Measurements from ENCODE around the gene SAMD3. TPM values are rescaled to one million over a fixed set of nuclear protein-coding genes. Genes with fewer than 3 reads are reported as not detected.

The SAMD3 gene
- total and polyA plus RNA-seq, 12 donors = 0.48 to 12.5 (median 4.4) TPM; not detected in 1

GRCh38 chr6:130167655-130168054, 55.1 kb downstream of the SAMD3 start:
- TF ChIP-seq CTCF (IDR thresholded peaks at IDR 0.05) (no peak), POLR2A (IDR thresholded peaks at IDR 0.05) (no peak)
- WGBS, 4 donors = 76 to 92% (median 84%) methylated on average over 5 of the region's 5 CpGs

GRCh38 chr6:130164251-130164650, 58.5 kb downstream of the SAMD3 start:
- H3K27ac ChIP-seq = no peak overlapping the region
- no peaks in the 10 kb centered on the region for H3K27me3 ChIP-seq
- no peaks in the 10 kb centered on the region for H3K4me1 ChIP-seq (replicated peaks in 1 of 2)
- H3K36me3 ChIP-seq (replicated peaks in 1 of 2) = no peaks in the 10 kb centered on the region
- intact Hi-C loops (cut with DNase I) = no loop called here
- TF ChIP-seq POLR2A (IDR thresholded peaks at IDR 0.05) (no peak), CTCF (IDR thresholded peaks at IDR 0.05) (no peak)
- no peak overlapping the region for H3K4me3 ChIP-seq
- H3K9me3 ChIP-seq (replicated peaks in 1 of 3) = no peaks in the 10 kb centered on the region
- 69 to 90% (median 71%) methylated on average over 4 of the region's 4 CpGs for WGBS, 4 donors
- no peak for DNase-seq

More at GRCh38 chr6:130167655-130168054, 55.1 kb downstream of the SAMD3 start:
- DNase-seq = no peak
- H3K4me3 ChIP-seq = no peak overlapping the region
- no peak overlapping the region for H3K27ac ChIP-seq
- no peaks in the 10 kb centered on the region for H3K4me1 ChIP-seq (replicated peaks in 1 of 2)
- no peaks in the 10 kb centered on the region for H3K9me3 ChIP-seq (replicated peaks in 1 of 3)
- no peaks in the 10 kb centered on the region for H3K27me3 ChIP-seq
- H3K36me3 ChIP-seq (replicated peaks in 1 of 2) = no peaks in the 10 kb centered on the region
- intact Hi-C loops (cut with DNase I) = no loop called here

- H3K9me3 ChIP-seq (replicated peaks in 1 of 3) = no peaks in the 10 kb centered on the region
- no peak overlapping the region for H3K27ac ChIP-seq
- no peaks in the 10 kb centered on the region for H3K27me3 ChIP-seq
- no peaks in the 10 kb centered on the region for H3K4me1 ChIP-seq (replicated peaks in 1 of 2)
- no peak for DNase-seq
- H3K36me3 ChIP-seq (replicated peaks in 1 of 2) = no peaks in the 10 kb centered on the region
- intact Hi-C loops (cut with DNase I) = no loop called here
- no peak overlapping the region for H3K4me3 ChIP-seq
- TF ChIP-seq CTCF (IDR thresholded peaks at IDR 0.05) (no peak), POLR2A (IDR thresholded peaks at IDR 0.05) (no peak)
- 66 to 97% (median 92%) methylated on average over 2 of the region's 2 CpGs for WGBS, 4 donors
Observed at GRCh38 chr6:130163266-130163665, 59.5 kb downstream of the SAMD3 start.

GRCh38 chr6:130162421-130162820, 60.3 kb downstream of the SAMD3 start:
- no peak for DNase-seq
- intact Hi-C loops (cut with DNase I) = no loop called here
- Histone ChIP-seq H3K4me3 (no peak overlapping the region), H3K27ac (no peak overlapping the region), H3K4me1 (replicated peaks in 1 of 2) (no peaks in the 10 kb centered on the region), H3K9me3 (replicated peaks in 1 of 3) (no peaks in the 10 kb centered on the region), H3K36me3 (replicated peaks in 1 of 2) (no peaks in the 10 kb centered on the region), H3K27me3 (no peaks in the 10 kb centered on the region)
- WGBS, 4 donors = 76 to 85% (median 78%) methylated on average over 2 of the region's 2 CpGs
- TF ChIP-seq CTCF (IDR thresholded peaks at IDR 0.05) (no peak), POLR2A (IDR thresholded peaks at IDR 0.05) (no peak)

All from adrenal gland (tissue), 12 donors.